T-cell (primary cell): ENCODE results near the gene PPEF2. TPM values are rescaled to one million over a fixed set of nuclear protein-coding genes. Genes with fewer than 3 reads are reported as not detected.

ENCODE experiments used
- ATAC-seq, 4 experiments: fragments of 200-7000 bp in 3 of 4; fragments of 150-1000 bp in 1 of 4; cut with Tn5 transposase; replicated peaks in 1 of 4; 1 replicate in 3 of 4; 2 replicates in 1 of 4; pipeline ENCODE4 v1.10.0; 2021; ENCODE audit warnings: moderate library complexity in 3 of 4, mild to moderate bottlenecking in 2 of 4, moderate number of reproducible peaks in 1 of 4
- CTCF ChIA-PET, 2 donors: fragments of 300-600 bp; sonication (Branson Sonifier 250); formaldehyde crosslinking; loops; one replicate each; lab custom pipeline; 2022; ENCODE audit warnings: antibody characterized with exemption in 2 of 2; lab: Charles Lee
- POLR2A ChIA-PET, 2 donors: fragments of 300-600 bp; sonication (Branson Sonifier 250); formaldehyde crosslinking; loops; one replicate each; lab custom pipeline; 2022; ENCODE audit warnings: antibody characterized with exemption in 2 of 2; lab: Charles Lee
- DNase-seq, 35 experiments: peaks; one replicate each; pipeline versions ENCODE4 v3.0.0 to v3.0.0-alpha.2; 2013 to 2023
- H3K27ac ChIP-seq: one replicate; pipeline ENCODE4 v1.5.1; 2013; ENCODE audit warnings: low read length
- H3K27me3 ChIP-seq, 2 experiments: replicated peaks in 1 of 2; 1 replicate in 1 of 2; 2 replicates in 1 of 2; pipeline versions ENCODE4 v1.6.1 to v1.7.0; 2013; ENCODE audit warnings: low read length in 1 of 2, mixed read lengths in 1 of 2; ENCODE audit not compliant: control insufficient read depth in 2 of 2, insufficient read depth in 2 of 2; ENCODE audit errors: extremely low read depth in 1 of 2
- H3K36me3 ChIP-seq, 2 donors: 1 replicate in 1 of 2; 2 replicates in 1 of 2; pipeline versions ENCODE4 v1.6.1 to v1.7.0; 2013; ENCODE audit warnings: low read length in 1 of 2; ENCODE audit not compliant: control insufficient read depth in 2 of 2, insufficient read depth in 1 of 2; ENCODE audit errors: extremely low read depth in 1 of 2
- H3K4me1 ChIP-seq, 2 experiments: 1 replicate in 1 of 2; 2 replicates in 1 of 2; pipeline versions ENCODE4 v1.6.1 to v1.7.0; 2013; ENCODE audit warnings: low read length in 2 of 2, mixed read lengths in 1 of 2; ENCODE audit not compliant: insufficient read depth in 2 of 2, control insufficient read depth in 1 of 2; ENCODE audit errors: extremely low read depth in 1 of 2
- H3K4me3 ChIP-seq, 2 donors: 1 replicate in 1 of 2; 2 replicates in 1 of 2; pipeline versions ENCODE4 v1.5.1 to v1.7.0; 2013; ENCODE audit warnings: mild to moderate bottlenecking in 2 of 2, low read length in 1 of 2, moderate library complexity in 1 of 2; ENCODE audit not compliant: control insufficient read depth in 1 of 2; ENCODE audit errors: extremely low read depth in 1 of 2
- H3K9me3 ChIP-seq: 2 replicates; pipeline ENCODE4 v1.7.0; 2013
- H3K27ac Mint-ChIP-seq, 2 donors: one replicate each; pipeline ENCODE4 v1.8.0; 2020 to 2021; ENCODE audit warnings: mild to moderate bottlenecking in 2 of 2, mixed read lengths in 2 of 2
- H3K27me3 Mint-ChIP-seq, 2 donors: one replicate each; pipeline ENCODE4 v1.8.0; 2021 to 2022; ENCODE audit warnings: mixed read lengths in 2 of 2
- H3K36me3 Mint-ChIP-seq: one replicate; pipeline ENCODE4 v1.8.0; 2021; ENCODE audit warnings: mixed read lengths
- H3K4me1 Mint-ChIP-seq, 3 donors: one replicate each; pipeline ENCODE4 v1.8.0; 2020 to 2022; ENCODE audit warnings: mixed read lengths in 3 of 3, mild to moderate bottlenecking in 1 of 3
- H3K4me3 Mint-ChIP-seq, 3 donors: one replicate each; pipeline ENCODE4 v1.8.0; 2020 to 2022; ENCODE audit warnings: mild to moderate bottlenecking in 3 of 3, mixed read lengths in 3 of 3, moderate library complexity in 3 of 3
- H3K9me3 Mint-ChIP-seq, 3 donors: one replicate each; pipeline ENCODE4 v1.8.0; 2020 to 2022; ENCODE audit warnings: mixed read lengths in 3 of 3
- WGBS: methylation state at CpG from one replicate; pipeline ENCODE4 v1.1.5; 2013; ENCODE audit warnings: missing lambda C conversion rate; ENCODE audit not compliant: insufficient coverage; 5-methylcytosine and 5-hydroxymethylcytosine counted together
- total RNA-seq, 35 experiments: library from RNA in 6 of 35; stranded (reverse) in 6 of 35; fragments of 120-200 nt in 1 of 35; gene quantifications; one replicate each; pipeline versions ENCODE4 v1.2.1 to v1.2.4 and lab custom pipeline; 2013 to 2026

The PPEF2 gene
- total RNA-seq, 5 donors from 2014 or later (not counting 1 experiment from before 2014, with no cell fraction given), result 0.25 to 1.1 (median 0.50) TPM

DNA sequence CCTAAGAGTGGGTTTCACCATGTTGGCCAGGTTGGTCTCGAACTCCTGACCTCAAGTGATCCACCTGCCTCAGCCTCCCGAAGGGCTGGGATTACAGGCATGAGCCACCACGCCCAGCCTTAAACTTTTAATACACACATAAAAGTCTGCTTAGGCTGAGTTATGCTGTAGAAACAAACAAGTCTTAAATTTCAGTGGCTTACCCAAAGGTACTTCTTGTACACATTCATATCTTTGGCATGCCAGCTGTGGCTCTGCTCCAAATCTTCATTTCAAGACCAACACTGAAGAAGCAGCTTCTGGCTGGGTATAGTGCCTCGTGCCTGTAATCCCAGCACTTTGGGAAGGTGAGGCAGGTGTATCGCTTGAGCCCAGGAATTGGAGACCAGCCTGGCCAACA is 80.3 kb downstream of the PPEF2 start:
- Mint-ChIP-seq H3K27ac (no peak overlapping the region), H3K4me1 (no peaks in the 10 kb centered on the region), H3K36me3 (peaks cover 4% of the 10 kb centered on the region), H3K4me3 (no peak overlapping the region), H3K27me3 (no peaks in the 10 kb centered on the region), H3K9me3 (no peaks in the 10 kb centered on the region)
- DNase-seq (no peak), ATAC-seq (no peak)
- CTCF ChIA-PET, result no interaction called here
- POLR2A ChIA-PET, result no interaction called here
- H3K27ac ChIP-seq, result no peak overlapping the region
- H3K9me3 ChIP-seq, result no peaks in the 10 kb centered on the region
- no peak overlapping the region for H3K4me3 ChIP-seq
- H3K36me3 ChIP-seq, result no peaks in the 10 kb centered on the region
- 57% methylated on average over 1 of the region's 5 CpGs for WGBS
- H3K4me1 ChIP-seq, result no peaks in the 10 kb centered on the region
- H3K27me3 ChIP-seq, result no peaks in the 10 kb centered on the region

DNA sequence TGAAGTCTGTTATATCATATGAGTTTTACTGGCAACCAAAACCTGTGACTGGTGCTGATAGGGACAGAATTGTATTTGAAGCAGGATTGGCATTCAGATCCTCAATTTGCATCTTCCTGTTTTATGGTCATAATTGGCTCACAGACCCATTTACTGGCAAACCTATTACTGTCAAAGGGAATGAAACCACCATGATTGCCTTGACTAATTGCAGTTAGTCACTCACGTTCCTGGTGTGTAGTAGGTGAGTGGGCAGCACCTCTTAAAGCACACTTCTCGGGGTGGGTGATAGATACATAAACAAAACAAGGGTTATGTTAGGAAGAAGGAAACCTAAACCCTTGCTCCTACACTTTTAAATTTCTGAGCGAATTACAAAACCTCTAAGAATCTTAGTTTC is 81.0 kb downstream of the PPEF2 start:
- H3K9me3 ChIP-seq, result no peaks in the 10 kb centered on the region
- H3K4me1 ChIP-seq, result no peaks in the 10 kb centered on the region
- H3K36me3 Mint-ChIP-seq, result peaks cover 6% of the 10 kb centered on the region
- H3K4me1 Mint-ChIP-seq, result no peaks in the 10 kb centered on the region
- no peak overlapping the region for H3K27ac ChIP-seq
- no peaks in the 10 kb centered on the region for H3K27me3 ChIP-seq
- ATAC-seq (no peak), DNase-seq (no peak)
- no peak overlapping the region for H3K4me3 ChIP-seq
- CTCF ChIA-PET, result no interaction called here
- POLR2A ChIA-PET, result no interaction called here
- no peak overlapping the region for H3K27ac Mint-ChIP-seq
- H3K9me3 Mint-ChIP-seq, result no peaks in the 10 kb centered on the region
- H3K36me3 ChIP-seq, result peaks cover 0 to 5% of the 10 kb centered on the region in 2 donors
- no peaks in the 10 kb centered on the region for H3K27me3 Mint-ChIP-seq
- no CpG with 5 or more reads among the region's 3 CpGs for WGBS
- no peak overlapping the region for H3K4me3 Mint-ChIP-seq

DNA sequence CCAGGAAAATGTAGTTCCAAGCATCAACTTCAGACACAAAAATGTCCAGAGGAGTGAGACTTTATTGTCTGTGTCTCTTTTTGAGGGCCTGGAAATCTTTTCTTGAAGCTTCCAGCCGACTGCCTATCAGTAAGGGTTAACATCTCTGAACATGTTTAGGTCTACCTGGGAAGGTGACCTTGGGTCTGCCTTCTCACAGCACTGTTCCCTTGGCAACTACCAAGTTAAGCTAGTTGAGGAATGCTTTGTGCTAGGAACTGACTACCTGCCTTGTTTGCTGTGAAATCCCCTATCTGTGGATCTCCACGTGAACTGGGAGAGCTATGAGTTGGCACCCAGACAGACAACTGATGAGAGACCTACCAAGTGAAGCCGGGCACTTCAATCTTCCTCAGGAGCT is 81.6 kb downstream of the PPEF2 start:
- CTCF ChIA-PET, result no interaction called here

DNA sequence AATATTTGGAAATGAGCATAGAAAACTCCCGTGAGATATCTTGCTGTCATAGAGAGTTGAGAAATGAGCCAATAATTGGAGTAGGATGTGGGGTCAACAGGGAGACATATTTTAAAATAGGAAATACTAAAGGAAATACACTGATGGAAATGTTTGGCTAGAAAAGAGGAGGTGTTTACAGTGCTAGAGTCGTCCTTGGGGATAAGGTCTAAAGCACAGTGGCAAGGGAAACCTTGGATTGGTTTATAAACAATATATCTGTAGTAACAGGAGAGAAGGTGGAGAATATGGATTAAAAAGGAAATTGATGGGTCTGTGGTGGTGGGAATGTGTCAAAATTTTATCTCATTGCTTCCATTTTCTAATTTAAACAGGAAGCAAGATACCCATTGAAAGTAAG is 82.1 kb downstream of the PPEF2 start:
- H3K4me3 Mint-ChIP-seq, result no peak overlapping the region

More for the DNA sequence above, 81.6 kb downstream of the PPEF2 start:
- no peaks in the 10 kb centered on the region for H3K4me1 ChIP-seq
- POLR2A ChIA-PET, result no interaction called here
- Mint-ChIP-seq H3K4me1 (no peaks in the 10 kb centered on the region), H3K4me3 (no peak overlapping the region), H3K27ac (no peak overlapping the region), H3K27me3 (no peaks in the 10 kb centered on the region), H3K36me3 (peaks cover 8% of the 10 kb centered on the region), H3K9me3 (no peaks in the 10 kb centered on the region)
- no peak for ATAC-seq
- no peak overlapping the region for H3K27ac ChIP-seq
- DNase-seq, result no peak
- no peaks in the 10 kb centered on the region for H3K27me3 ChIP-seq
- H3K36me3 ChIP-seq, result peaks cover 0 to 5% of the 10 kb centered on the region in 2 donors
- no peak overlapping the region for H3K4me3 ChIP-seq
- WGBS, result no CpG with 5 or more reads among the region's 3 CpGs
- no peaks in the 10 kb centered on the region for H3K9me3 ChIP-seq

DNA sequence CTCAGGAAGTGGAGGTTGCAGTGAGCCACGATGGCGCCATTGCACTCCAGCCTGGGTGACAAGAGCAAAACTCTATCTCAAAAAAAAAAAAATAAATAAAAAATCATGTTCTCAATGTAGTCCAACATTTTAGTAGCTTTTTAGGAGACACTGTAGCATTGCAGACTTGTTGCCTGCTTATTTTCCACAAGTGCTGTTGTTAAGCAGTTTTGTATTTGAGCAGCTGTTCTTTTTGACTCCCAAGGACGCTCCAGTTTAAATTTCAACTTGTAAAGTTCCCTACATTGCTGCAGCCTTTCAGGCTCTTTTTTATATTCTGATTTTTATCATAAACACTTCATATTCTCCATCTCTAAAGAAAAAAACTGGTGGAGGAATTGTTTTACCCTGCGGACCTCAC is 83.1 kb downstream of the PPEF2 start:
- POLR2A ChIA-PET, result no interaction called here
- no peaks in the 10 kb centered on the region for H3K9me3 ChIP-seq
- CTCF ChIA-PET, result no interaction called here
- H3K36me3 Mint-ChIP-seq, result peaks cover 23% of the 10 kb centered on the region
- H3K4me3 Mint-ChIP-seq, result no peak overlapping the region
- DNase-seq (no peak), ATAC-seq (no peak)
- H3K4me3 ChIP-seq, result no peak overlapping the region
- no CpG with 5 or more reads among the region's 4 CpGs for WGBS
- no peaks in the 10 kb centered on the region for H3K27me3 ChIP-seq
- H3K9me3 Mint-ChIP-seq, result no peaks in the 10 kb centered on the region
- no peaks in the 10 kb centered on the region for H3K4me1 Mint-ChIP-seq
- H3K27ac ChIP-seq, result no peak overlapping the region
- no peaks in the 10 kb centered on the region for H3K27me3 Mint-ChIP-seq
- peaks cover 0 to 18% of the 10 kb centered on the region in 2 donors for H3K36me3 ChIP-seq
- no peaks in the 10 kb centered on the region for H3K4me1 ChIP-seq
- H3K27ac Mint-ChIP-seq, result no peak overlapping the region

More for the DNA sequence above, 82.1 kb downstream of the PPEF2 start:
- no peak for DNase-seq
- no peaks in the 10 kb centered on the region for H3K9me3 Mint-ChIP-seq
- CTCF ChIA-PET, result no interaction called here
- ATAC-seq, result no peak
- H3K27ac ChIP-seq, result no peak overlapping the region
- POLR2A ChIA-PET, result no interaction called here
- H3K36me3 Mint-ChIP-seq, result peaks cover 13% of the 10 kb centered on the region
- H3K9me3 ChIP-seq, result no peaks in the 10 kb centered on the region
- no peaks in the 10 kb centered on the region for H3K27me3 ChIP-seq
- H3K4me1 ChIP-seq, result no peaks in the 10 kb centered on the region
- 90% methylated on average over 2 of the region's 2 CpGs for WGBS
- no peaks in the 10 kb centered on the region for H3K4me1 Mint-ChIP-seq
- peaks cover 0 to 8% of the 10 kb centered on the region in 2 donors for H3K36me3 ChIP-seq
- no peaks in the 10 kb centered on the region for H3K27me3 Mint-ChIP-seq
- H3K4me3 ChIP-seq, result no peak overlapping the region
- H3K27ac Mint-ChIP-seq, result no peak overlapping the region

DNA sequence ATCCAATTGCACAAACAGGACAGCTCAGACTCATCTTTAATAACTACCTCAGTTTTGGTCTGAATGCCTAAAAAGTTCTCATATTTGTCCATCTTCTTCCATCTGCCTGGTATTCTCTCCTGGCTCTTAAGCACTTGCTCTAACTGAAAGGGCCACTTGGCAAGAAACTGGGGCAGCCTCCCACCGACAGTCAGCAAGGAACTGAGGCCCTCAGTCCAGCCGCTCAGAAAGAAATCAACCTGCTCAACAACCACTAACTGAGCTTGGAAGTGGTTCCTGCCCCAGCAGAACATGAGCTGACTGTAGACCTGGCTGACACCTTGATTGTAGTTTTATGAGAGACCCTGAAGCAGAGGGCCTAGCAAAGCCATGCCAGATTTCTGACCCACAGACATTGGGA is 84.4 kb downstream of the PPEF2 start:
- WGBS, result no CpG with 5 or more reads among the region's 2 CpGs
- CTCF ChIA-PET, result no interaction called here
- POLR2A ChIA-PET, result interaction anchor here in 1 of 2 donors (0.6 to 0.7 kb wide), 2 partner anchors 9 to 36 kb away, joined by 3 to 5 read pairs; no protein-coding TSS in a partner anchor
- peaks cover 27% of the 10 kb centered on the region for H3K36me3 Mint-ChIP-seq
- DNase-seq (no peak), ATAC-seq (no peak)
- no peak overlapping the region for H3K4me3 Mint-ChIP-seq
- Histone ChIP-seq H3K27ac (no peak overlapping the region), H3K27me3 (no peaks in the 10 kb centered on the region), H3K4me1 (no peaks in the 10 kb centered on the region), H3K36me3 (peaks cover 0 to 28% of the 10 kb centered on the region in 2 donors), H3K9me3 (no peaks in the 10 kb centered on the region), H3K4me3 (no peak overlapping the region)
- H3K4me1 Mint-ChIP-seq, result no peaks in the 10 kb centered on the region
- no peak overlapping the region for H3K27ac Mint-ChIP-seq
- no peaks in the 10 kb centered on the region for H3K9me3 Mint-ChIP-seq
- H3K27me3 Mint-ChIP-seq, result no peaks in the 10 kb centered on the region
